ENCODE measurements around the gene CEP350.

DNA sequence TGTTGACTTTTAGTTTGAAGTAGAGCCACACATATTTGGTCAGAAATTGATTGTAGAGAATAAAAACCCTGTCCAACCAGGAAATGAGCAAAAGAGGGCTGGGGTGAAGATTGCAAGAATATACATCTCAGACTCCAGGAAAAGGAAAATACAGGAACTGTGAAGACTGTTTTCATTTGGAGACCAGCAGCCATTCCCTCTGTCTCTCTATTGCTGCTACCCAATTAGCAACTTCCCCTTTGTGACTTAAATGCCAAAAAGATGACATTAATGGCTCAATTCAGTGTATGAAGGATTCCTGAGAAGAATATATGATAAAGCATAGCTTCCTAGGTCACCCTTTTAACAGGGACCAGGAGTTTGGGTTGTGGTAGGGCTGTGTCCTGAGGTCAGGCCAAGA is 31.6 kb upstream of the CEP350 start:
- TF ChIP-seq YY1 (IDR thresholded peaks at IDR 0.05; ENCODE audit: insufficient read depth, insufficient read length), result no peak
- TF ChIP-seq ZNF274 (IDR thresholded peaks at IDR 0.05; ENCODE audit: low read depth, low read length), result no peak

Data from NT2/D1 (cell line).